HG03457 (cell line): ENCODE measurements around the gene DOCK6.
"Not testable (repeated sequence)": the region's sequence is repeated elsewhere in the genome, so short reads cannot be mapped to it uniquely, and the experiment has no call there.

Source experiments
- ATAC-seq: cut with Tn5 transposase; IDR thresholded peaks from one replicate; pipeline ENCODE4 v1.9.1; 2021; ENCODE audit warnings: moderate number of reproducible peaks; ENCODE audit not compliant: unreplicated experiment

DOCK6 gene

DNA sequence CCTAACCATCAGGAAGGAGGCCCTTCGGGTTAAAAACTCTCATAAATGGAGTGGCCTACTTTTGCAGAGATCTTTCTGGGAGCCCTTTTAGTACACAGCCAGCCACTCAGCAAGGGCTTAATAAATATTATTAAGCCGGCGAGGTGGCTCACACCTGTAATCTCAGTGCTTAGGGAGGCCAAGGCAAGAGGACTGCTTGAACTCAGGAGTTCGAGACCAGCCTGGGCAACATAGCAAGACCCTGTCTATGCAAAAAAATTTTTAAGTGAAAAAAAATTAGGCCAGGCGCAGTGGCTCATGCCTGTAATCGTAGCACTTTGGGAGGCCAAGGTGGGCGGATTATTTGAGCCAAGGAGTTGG lies 64.2 kb downstream of the DOCK6 start:
- no peak for ATAC-seq

DNA sequence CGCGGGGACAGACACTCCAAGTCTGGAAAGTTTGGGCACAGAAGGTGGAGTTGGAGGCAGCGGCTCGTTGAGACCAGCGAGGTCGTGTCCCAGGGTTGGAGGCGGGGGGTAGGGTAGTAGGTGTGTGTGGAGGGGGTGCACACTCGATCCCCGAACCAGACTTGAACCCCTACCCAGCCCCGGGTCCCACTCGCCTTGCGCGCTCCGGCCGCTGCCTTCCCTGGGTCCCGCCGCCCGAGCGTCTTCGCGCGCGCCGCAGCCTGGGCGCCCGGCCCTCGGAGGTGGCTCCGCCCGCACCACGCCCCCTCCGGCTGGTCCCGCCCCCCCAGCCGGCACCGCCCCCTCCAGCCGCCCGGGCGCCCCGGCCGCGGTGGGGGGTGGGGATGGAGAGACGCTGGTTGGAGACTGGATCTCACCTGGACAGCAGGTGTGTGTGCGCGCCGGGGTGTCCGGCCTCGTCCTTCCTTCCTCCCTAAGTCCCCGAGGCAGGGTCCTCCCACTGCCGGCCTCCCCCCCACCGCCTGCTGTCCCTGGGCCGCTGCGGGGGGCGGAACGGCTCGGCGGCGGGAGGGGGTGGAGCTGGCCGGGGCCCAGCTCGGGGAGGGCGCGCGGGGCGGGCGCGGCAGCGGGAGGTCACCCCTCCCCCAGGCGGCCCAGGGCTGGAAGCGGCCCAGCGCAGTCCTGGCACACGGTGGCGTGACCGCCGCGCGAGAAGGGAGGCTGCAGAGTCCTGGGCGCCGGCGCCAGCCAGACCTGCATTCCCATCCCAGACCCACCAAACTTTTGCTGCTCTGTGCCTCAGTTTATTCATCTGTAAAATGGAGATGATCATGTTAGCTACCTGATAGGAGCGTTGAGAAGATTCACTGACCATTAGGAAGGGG lies 64.8 kb downstream of the DOCK6 start, which contains the start of gene KANK2:
Gene KANK2 (minus strand): TSS at position 255 of the 884 bp plus-strand sequence. CDS start 3,034 bp downstream, outside the sequence.
- ATAC-seq: peak; percentile 51

DNA sequence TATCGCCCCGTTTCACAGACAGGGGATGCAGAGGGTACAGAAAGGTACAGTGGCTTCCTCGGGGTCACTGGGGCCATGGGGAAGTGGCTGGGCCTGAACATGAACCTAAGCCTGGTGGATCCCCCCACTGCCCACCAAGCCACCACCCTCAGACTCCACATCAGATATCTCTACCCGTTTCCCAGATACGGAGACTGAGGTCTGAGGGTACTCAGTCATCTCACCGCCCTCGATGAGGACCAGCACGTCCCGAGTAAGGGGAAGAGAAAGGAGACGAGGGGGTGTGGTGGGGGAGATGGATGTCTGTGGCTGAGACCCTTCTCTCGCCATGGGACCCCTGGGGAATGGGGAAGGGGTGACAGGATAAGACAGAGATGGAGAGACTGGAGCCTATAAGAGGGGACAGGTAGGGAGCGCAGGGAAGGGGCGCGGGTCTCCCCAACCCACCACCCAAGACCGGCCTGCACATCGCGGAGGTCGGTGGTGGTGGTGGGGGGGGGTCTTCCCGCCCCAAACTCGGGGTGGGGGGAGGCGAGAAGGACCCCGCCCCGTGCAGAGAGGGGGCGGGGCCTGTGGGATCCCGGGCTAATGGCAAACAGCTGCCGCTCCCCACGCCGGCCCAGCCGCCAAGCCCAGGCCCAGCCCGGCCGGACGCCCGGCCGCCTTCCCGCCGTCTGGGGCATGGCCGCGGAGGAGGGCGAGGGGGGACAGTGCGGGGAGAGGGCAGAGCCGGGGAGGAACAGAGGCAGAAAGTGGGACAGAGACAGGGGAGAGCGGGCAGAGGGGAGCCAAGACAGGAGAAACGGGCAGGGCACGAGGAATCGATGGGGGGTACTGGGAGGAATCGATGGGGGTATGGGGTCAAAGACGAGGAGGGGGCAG lies 65.7 kb downstream of the DOCK6 start:
- no peak for ATAC-seq

DNA sequence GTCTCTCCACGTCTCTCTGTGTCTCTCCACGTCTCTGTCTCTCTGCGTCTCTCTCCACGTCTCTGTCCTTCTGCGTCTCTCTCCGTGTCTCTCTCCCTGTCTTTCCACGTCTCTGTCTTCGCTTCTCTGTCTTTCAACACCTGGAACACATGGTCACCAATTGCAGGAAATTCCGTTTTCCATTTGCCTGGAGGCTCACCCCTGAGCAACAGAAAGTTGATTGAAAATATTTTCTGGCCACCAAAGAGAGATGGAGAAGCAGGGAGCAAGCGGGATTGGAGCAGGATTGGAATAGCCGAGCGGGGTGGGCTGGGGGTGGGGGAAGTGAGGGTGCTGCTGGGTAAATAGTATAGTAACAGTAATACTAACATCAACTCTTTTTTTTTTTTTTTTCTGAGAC lies 66.6 kb downstream of the DOCK6 start:
- ATAC-seq: no peak

DNA sequence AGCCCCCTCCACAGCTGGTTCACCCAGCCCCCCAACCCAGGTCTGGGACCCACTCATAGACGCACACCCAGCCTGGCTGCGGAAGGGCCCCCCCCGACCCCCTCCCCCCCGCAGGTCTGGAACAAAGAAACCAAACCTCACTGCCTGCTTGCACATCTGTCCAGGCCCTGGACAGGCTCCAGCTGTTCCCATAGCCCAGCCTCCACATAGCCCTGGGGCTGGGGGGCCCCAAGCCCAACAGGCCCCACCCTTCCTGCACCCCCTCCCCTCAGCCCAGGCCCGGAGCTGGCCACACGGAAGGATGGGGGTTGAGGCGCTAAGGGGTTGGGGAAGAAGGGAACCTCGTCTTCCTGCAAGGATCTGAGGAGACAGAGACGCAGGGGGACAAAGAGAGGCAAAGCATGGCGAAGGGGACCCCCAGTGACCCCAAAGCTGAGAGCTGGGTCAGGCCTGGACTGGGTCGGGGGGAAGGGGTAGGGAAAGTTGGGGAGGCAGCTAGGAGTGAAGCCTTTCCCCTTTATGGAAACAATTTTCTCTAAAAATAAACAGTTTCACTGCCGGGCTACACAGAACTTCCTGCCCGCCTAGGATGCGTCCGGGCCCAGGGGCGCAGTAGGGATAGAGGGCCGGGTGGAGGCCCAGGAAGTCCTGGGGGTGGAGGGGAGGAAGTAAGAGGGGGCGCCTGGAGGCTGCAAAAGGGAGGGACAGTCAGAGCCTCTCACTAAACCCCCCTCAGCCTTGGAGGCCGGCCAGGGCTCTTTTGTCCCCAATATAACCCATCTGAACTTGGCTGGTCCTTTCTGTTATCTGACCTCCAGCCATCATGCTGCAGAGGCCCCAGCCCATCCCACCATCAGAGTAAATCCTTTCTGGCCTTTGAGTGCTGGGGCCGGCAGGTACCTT lies 67.4 kb downstream of the DOCK6 start:
- no peak for ATAC-seq

DNA sequence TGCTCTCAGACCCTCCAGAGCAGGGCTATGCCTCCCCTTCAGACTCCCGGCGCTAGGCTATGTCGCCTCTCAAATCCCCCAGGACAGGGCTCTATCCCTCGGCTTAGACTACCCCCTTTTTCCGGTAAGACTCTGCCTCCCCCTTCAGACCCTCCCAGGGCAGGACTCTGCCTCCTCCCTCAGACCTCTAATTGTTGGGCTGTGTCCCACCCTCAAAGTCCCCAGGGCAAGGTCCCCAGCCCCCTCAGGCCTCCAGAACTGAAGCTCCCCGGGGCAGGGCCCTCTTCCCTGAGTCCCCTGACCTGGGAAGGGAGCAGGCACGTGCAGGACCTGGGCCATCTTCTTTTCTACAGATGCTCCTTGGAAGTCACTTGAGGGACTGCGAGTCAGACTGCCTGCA lies 68.2 kb downstream of the DOCK6 start:
- ATAC-seq: no peak

DNA sequence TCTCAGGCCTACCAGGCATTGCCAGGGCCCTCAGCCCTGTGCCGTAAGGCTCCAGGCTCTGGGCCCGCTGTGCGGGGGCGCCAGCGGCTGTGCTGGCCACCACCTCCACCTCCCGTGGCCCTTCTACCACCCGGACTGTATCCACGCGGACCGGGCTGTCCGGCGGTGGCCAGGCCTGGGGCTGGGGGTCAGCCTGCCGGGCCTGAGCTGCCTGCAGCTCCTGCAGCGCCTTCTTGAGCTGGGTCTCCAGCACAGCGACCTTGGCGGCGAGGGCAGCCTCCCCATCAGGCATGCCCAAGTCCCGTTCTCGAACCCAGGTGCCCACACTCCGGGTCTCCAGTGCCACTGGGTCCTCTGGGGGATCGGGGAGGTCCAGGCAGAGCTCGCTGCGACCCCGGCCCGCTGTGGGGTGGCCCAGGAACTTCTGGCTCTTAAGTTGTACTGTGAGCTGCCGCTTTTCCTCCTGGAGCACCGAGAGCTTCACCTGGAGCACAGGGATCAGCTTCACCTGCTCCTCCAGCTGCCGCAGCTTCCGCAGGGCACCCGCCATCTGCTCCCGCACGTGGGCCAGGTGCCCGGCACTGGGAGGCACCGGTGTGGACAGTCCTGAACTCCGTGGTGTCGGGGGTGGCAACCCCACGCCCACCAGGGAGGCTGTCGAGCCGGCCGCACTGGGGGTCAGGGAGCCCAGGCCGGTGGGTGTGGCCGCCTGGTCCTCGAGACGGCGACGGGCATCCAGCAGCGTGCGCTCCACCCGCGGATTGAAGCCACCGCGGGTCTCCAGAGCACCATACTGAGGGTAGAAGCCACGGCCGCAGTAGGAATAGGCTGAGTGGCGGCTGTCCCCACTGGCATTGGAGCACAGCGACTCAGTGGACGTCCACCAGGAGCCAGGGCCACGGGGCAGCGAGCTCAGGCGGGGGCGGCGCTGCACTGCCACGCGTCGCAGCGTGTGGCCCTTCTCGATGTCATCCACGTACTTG lies 69.1 kb downstream of the DOCK6 start:
- ATAC-seq: no peak

DNA sequence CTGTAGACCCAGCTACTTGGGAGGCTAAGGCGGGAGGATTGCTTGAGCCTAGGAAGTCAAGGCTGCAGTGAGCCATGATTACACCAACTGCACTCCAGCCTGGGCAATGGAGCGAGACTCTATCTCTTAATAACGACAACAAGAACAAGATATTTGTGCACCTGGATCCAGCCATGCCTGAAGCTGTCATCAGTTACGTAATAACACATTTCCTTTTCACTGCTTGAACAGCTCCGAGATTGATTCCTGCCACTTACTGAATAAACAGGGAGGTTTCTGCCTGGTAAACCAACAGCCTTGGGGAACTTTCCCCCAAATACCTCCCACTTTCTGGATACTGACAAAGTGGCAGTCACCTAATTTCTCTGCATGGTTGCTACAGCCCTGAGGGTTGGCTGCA lies 70.4 kb downstream of the DOCK6 start:
- ATAC-seq: no peak

DNA sequence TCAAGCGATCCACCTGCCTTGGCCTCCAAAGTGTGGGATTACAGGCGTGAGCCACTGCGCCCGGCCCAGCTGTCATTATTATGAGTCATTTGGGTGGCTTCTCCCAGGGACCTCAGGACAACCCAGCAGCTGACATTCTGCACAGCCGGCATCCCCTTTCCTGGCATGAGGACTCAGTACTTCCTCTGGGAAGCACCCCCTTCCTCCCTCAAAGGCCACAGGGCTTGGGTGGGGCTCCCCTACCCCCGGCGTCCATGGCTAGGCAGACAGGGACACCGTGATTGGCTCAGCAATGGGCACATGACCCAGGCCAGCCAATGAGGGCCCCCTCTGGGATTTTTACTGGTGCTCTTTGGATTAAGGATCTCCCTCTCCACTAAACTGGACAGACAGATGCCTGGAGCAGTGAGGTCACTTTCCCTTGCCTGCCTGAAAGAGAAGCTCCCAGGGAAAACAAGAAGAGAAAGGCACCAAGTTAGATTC lies 71.0 kb downstream of the DOCK6 start:
- ATAC-seq: no peak

DNA sequence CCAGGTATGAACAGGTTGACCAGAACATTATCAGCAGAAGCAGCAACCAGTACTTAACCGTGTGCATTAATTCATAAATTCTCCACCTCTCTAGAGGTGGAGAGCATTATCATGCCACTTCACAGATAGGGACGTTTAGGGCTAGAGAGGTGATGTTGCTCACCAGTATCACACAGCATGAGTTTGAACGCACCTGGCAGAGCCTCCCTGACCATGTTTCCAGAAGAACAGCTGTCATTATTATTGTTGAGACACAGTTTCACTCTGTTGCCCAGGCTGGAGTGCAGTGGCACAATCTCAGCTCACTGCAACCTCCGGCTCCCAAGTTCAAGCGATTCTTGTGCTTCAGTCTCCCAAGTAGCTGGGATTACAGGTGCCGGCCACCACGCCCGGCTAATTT lies 71.8 kb downstream of the DOCK6 start:
- ATAC-seq: no peak

DNA sequence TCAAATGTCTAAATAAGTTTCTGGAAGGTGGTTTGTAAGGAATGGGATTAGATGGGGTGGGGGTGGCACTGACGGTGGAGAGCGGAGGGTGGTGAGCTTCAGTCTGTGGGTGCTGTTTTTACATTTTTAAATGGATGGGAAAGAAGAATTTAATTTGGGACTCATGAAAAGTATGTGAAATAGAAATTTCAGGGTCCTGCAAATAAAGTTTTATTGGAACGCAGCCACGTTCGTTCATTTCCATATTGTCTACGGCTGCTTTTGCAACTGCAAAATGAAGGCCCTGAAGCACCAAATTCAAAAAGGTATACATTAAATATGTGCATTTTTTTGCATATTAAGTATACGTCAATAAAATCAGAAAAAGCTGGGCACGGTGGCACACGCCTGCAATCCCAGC lies 74.9 kb downstream of the DOCK6 start:
- no peak for ATAC-seq

DNA sequence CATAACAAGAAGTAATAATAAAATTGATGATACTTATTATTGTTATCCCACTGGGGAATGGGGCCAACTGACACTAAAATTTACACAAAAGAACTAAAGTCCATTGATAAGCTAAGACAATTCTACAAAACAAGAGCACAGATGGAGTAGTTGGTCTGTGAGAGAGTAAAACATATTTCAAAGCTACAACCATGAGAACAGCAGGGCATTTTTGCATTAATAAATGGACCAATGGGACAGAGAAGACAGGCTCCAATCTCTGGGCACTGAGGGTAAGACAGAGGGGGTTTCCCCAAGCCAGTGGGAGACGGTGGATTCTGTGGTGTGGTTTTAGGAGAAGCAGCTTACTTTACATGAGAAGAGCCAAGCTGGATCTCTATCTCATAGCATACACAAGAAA lies 79.3 kb downstream of the DOCK6 start:
- no peak for ATAC-seq

DNA sequence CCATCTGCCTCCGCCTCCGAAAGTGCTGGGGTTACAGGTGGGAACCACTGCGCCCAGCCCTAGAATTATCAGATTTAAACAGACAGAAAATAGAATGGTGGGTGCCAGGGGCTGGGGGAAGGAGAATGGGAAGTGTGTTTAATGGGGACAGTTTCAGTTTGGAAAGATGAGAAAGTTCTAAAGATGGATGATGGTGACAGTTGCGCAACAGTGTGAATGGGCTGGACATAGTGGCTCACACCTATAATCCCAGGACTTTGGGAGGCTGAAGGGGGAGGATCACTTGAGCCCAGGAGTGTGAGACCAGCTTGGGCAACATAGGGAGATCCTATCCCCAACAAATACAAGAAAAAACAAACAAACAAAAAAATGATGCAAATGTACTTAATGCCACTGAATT lies 80.8 kb downstream of the DOCK6 start:
- ATAC-seq: no peak

DNA sequence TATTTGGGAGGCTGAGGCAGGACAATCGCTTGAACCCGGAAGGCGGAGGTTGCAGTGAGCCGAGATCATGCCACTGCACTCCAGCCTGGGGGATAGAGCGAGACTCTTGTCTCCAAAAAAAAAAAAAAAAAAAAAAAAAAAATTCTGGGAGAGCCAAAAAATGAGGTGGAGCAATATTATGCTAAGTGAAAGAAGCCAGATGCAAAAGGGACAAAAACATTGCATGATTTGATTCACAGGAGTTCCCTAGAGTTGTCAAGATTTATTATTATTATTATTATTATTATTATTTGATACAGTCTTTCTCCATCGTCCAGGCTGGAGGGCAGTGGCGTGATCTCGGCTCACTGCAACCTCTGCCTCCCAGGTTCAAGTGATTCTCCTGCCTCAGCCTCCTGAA lies 81.3 kb downstream of the DOCK6 start:
- ATAC-seq: not testable (repeated sequence)

DNA sequence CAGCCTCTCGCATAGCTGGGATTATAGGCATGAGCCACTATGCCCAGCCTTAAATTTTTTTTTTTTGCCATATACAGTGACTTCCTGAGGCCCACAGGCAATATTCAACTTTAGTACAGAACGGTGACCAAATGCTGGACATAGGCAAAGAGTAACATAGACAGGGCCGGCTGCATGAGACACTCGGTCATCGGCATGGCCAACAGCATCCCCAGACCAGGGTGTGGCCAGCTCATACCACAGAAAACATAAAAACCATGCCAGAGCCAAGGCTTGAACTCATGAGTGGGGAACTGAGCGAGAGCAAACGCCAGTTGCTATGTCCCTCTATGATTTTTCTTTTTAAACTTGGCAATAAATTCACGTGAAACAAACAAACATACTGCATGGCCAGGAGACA lies 82.0 kb downstream of the DOCK6 start:
- no peak for ATAC-seq

DNA sequence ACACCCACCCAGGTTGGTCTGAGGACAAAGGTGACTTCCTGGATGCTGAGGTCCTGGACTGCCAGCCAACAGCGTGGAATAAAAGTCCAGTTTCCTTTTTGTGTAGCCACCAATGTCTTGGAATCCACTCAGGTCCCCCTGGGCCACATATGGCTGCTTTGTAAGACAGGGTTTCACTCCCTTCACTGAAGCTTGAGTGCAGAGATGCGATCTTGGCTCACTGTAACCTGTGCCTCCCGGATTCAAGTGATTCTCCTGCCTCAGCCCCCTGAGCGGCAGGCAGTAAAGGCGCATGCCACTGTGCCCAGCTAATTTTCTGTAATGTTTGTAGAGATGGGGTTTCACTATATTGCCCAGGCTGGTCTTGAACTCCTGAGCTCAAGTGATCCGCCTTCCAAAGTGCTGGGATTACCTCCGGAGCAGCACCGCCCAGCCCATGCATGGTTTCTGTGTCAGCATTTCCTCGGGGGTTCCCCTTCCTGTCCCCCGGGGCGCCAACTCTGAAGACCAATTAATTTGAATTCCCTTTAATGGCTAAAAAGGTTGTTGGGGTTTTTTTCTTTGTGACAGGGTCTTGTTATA lies 82.5 kb downstream of the DOCK6 start:
- no peak for ATAC-seq

DNA sequence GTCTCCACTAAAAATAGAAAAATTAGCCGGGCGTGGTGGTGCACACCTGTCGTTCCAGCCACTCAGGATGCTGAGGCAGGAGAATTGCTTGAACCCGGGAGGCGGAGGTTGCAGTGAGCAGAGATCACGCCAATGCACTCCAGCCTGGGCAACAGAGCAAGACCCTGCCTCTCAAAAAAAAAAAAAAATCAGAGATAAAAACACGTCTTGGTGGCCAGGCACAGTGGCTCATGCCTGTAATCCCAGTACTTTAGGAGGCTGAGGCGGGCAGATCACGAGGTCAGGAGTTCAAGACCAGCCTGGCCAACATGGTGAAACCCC lies 83.2 kb downstream of the DOCK6 start:
- not testable (repeated sequence) for ATAC-seq

DNA sequence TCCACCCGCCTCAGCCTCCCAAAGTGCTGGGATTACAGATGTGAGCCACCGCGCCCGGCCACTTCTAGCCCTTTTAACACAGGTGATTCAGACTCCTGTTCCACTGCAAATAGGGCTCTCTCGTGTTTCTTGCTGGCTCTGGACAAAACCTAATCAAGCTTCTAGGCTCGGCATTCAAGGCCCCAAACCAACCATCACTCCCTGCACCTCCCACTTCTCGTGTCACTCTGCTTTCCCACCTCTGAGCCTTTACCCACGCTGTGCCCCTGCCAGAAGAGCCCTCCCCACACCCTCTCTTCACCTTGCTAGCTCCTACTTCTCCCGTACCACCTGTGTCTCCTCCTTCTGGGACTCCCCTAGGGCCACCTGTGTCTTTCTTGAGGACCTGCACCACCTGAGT lies 84.7 kb downstream of the DOCK6 start:
- no peak for ATAC-seq

DNA sequence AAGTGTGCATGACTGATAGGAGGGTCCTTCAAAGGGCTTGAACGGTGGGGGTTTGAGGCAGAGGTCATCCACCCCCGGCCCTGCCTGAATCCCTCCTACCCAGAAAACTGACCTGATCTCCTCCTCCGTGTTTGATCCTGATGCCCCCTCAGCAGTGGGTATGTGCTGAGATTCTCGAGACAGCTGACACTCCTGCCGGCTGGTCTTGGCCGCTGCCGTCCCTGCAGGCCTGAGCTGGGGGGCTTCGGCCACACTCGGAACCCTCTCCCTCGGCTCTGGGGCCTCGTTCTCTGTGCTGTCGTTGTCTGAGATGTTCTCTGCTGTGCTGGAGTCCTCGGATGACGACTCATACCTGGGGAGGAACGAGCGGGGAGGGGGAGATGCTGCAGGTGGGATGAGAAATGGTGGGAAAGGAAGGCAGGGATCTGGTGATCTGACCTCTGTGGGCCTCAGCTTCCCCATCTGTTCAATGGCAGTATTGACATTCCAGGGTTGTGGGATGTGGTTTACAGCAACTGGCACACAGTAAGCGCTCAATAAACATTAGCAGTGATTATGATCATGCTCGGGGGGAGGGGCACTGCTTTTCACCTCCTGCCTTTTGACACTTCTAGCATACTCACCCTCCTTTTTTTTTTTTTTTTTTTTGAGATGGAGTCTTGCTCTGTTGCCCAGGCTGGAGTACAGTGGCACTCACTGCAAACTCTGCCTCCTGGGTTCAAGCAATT lies 85.7 kb downstream of the DOCK6 start:
- no peak for ATAC-seq
